Mucosa of descending colon (tissue), 3 donors: ENCODE results near the gene RB1. TPM values are rescaled to one million over a fixed set of nuclear protein-coding genes. Genes with fewer than 3 reads are reported as not detected.

Experiments
- ATAC-seq: fragments of 200-7000 bp; cut with Tn5 transposase; one replicate; pipeline ENCODE4 v1.9.1; 2020; ENCODE audit warnings: mild to moderate bottlenecking, moderate library complexity
- DNase-seq, 3 donors: peaks; one replicate each; pipeline ENCODE4 v3.0.0-alpha.2; 2020
- H3K36me3 ChIP-seq: fragments of 200-600 bp; one replicate; pipeline ENCODE4 v1.8.0; 2021; ENCODE audit warnings: low read depth, mild to moderate bottlenecking
- H3K4me1 ChIP-seq: fragments of 200-600 bp; one replicate; pipeline ENCODE4 v1.8.0; 2021; ENCODE audit warnings: low read depth, mild to moderate bottlenecking
- H3K4me3 ChIP-seq: fragments of 200-600 bp; one replicate; pipeline ENCODE4 v1.8.0; 2021; ENCODE audit warnings: mild to moderate bottlenecking
- H3K9me3 ChIP-seq: fragments of 200-600 bp; one replicate; pipeline ENCODE4 v1.8.0; 2021; ENCODE audit warnings: mild to moderate bottlenecking
- CTCF ChIP-seq: fragments of 200-600 bp; IDR thresholded peaks from one replicate; pipeline ENCODE4 v1.8.0; 2022; ENCODE audit warnings: antibody characterized with exemption, mild to moderate bottlenecking
- intact Hi-C, 2 donors: fragments of 100-400 bp; cut with DNase I in 1 of 2; cut with micrococcal nuclease in 1 of 2; formaldehyde crosslinking; loops; one replicate each; pipeline versions ENCODE4 v1.11.0 to v1.11.1; 2022; cut with DNase I, micrococcal nuclease
- total RNA-seq, 3 donors: library from RNA; stranded (reverse); fragmentation: NEBNext Ultra II Directional in 2 of 3; extraction: Animal tissue kit (Norgen Biotek cat#: 25700) in 2 of 3; gene quantifications; one replicate each; pipeline versions ENCODE4 v1.2.1 to v1.2.4, GENCODE V29; 2021 to 2023
- donor health status: DM: no; HTN: no; CAD: no; lungs with moderate emphysema.
- donor health status: DM: no; HTN: no; CAD: no.
- donor health status: DM: no; HTN: yes; CAD: no.

RB1 gene
- total RNA-seq, 3 donors from 2014 or later, result 23.4 to 30.0 (median 29.3) TPM

- no peak overlapping the region for H3K4me3 ChIP-seq
- no peaks in the 10 kb centered on the region for H3K36me3 ChIP-seq
- no peaks in the 10 kb centered on the region for H3K9me3 ChIP-seq
- no peak for TF ChIP-seq CTCF
- H3K4me1 ChIP-seq, result no peaks in the 10 kb centered on the region
- DNase-seq, result peak in 1 of 3 donors; percentile 42
- intact Hi-C loops, result no loop called here
- peak; percentile 81 for ATAC-seq
Measured at GRCh38 chr13:48505597-48506091, 202.1 kb downstream of the RB1 start.

GRCh38 chr13:48506092-48506701 is 202.6 kb downstream of the RB1 start:
- ATAC-seq, result peak; percentile 7
- Histone ChIP-seq H3K4me1 (no peaks in the 10 kb centered on the region), H3K4me3 (no peak overlapping the region), H3K36me3 (no peaks in the 10 kb centered on the region), H3K9me3 (no peaks in the 10 kb centered on the region)
- TF ChIP-seq CTCF, result no peak
- no peak for DNase-seq
- intact Hi-C loops, result no loop called here

GRCh38 chr13:48507021-48507420 is 203.5 kb downstream of the RB1 start:
- intact Hi-C loops, result no loop called here
- Histone ChIP-seq H3K4me1 (no peaks in the 10 kb centered on the region), H3K4me3 (no peak overlapping the region), H3K36me3 (no peaks in the 10 kb centered on the region), H3K9me3 (no peaks in the 10 kb centered on the region)
- ATAC-seq (no peak), DNase-seq (no peak)
- no peak for TF ChIP-seq CTCF

GRCh38 chr13:48508011-48508410 is 204.5 kb downstream of the RB1 start:
- no peak for DNase-seq
- Histone ChIP-seq H3K4me1 (no peaks in the 10 kb centered on the region), H3K36me3 (no peaks in the 10 kb centered on the region), H3K4me3 (no peak overlapping the region), H3K9me3 (no peaks in the 10 kb centered on the region)
- no peak for ATAC-seq
- TF ChIP-seq CTCF, result no peak
- intact Hi-C loops, result no loop called here

- Histone ChIP-seq H3K36me3 (no peaks in the 10 kb centered on the region), H3K4me1 (no peaks in the 10 kb centered on the region), H3K9me3 (no peaks in the 10 kb centered on the region), H3K4me3 (no peak overlapping the region)
- TF ChIP-seq CTCF, result no peak
- intact Hi-C loops, result no loop called here
- no peak for ATAC-seq
- no peak for DNase-seq
Measured at GRCh38 chr13:48510698-48511097, 207.1 kb downstream of the RB1 start.
